WTC11 (cell line): ENCODE results near the gene EDARADD. TPM values are rescaled to one million over a fixed set of nuclear protein-coding genes. Genes with fewer than 3 reads are reported as not detected.
A peak's percentile ranks its signal among the peaks of the same experiment; 100 is the strongest.
"Not testable (repeated sequence)": the region's sequence is repeated elsewhere in the genome, so short reads cannot be mapped to it uniquely, and the experiment has no call there.

Experiments used
- ATAC-seq: fragments of 200-7000 bp; cut with Tn5 transposase; 2 replicates; pipeline ENCODE4 v1.10.0; 2021; ENCODE audit warnings: mild to moderate bottlenecking, moderate library complexity
- CTCF ChIA-PET: fragments of 300-600 bp; sonication (Branson Sonifier 250); formaldehyde crosslinking; loops from one replicate; lab custom pipeline; 2021; ENCODE audit warnings: antibody characterized with exemption; lab: Charles Lee
- POLR2A ChIA-PET: fragments of 350-600 bp; sonication (Branson Sonifier 250); formaldehyde crosslinking; loops from one replicate; lab custom pipeline; 2021; ENCODE audit warnings: antibody characterized with exemption; lab: Charles Lee
- DNase-seq: peaks from one replicate; pipeline ENCODE4 v3.0.0; 2021; ENCODE audit warnings: low spot score
- H3K27ac Mint-ChIP-seq: 2 replicates; pipeline ENCODE4 v1.8.0; 2021; ENCODE audit warnings: mixed read lengths
- H3K27me3 Mint-ChIP-seq: 2 replicates; pipeline ENCODE4 v1.8.0; 2021; ENCODE audit warnings: low read depth, mild to moderate bottlenecking, moderate library complexity, mixed read lengths
- H3K36me3 Mint-ChIP-seq: 2 replicates; pipeline ENCODE4 v1.8.0; 2021; ENCODE audit warnings: mixed read lengths
- H3K4me1 Mint-ChIP-seq: 2 replicates; pipeline ENCODE4 v1.8.0; 2022; ENCODE audit warnings: mixed read lengths
- H3K4me3 Mint-ChIP-seq: 2 replicates; pipeline ENCODE4 v1.8.0; 2021; ENCODE audit warnings: mild to moderate bottlenecking, moderate library complexity, mixed read lengths
- H3K9me3 Mint-ChIP-seq: 2 replicates; pipeline ENCODE4 v1.8.0; 2021; ENCODE audit warnings: mixed read lengths
- ETV6 ChIP-seq: sonication (generic); formaldehyde crosslinking; IDR thresholded peaks from 2 replicates; pipeline ENCODE4 v1.8.1; 2022; ENCODE audit warnings: mild to moderate bottlenecking, missing genetic modification reagents
- GABPB1 ChIP-seq: sonication (generic); formaldehyde crosslinking; IDR thresholded peaks from 2 replicates; pipeline ENCODE4 v1.8.1; 2023; ENCODE audit warnings: mild to moderate bottlenecking, missing genetic modification reagents
- MYBL2 ChIP-seq: sonication (generic); formaldehyde crosslinking; IDR thresholded peaks from 2 replicates; pipeline ENCODE4 v1.8.1; 2023; ENCODE audit warnings: mild to moderate bottlenecking, moderate library complexity, missing genetic modification reagents
- TEAD1 ChIP-seq: sonication (generic); formaldehyde crosslinking; IDR thresholded peaks from 2 replicates; pipeline ENCODE4 v1.8.0; 2022; ENCODE audit warnings: mild to moderate bottlenecking, missing genetic modification reagents
- TEAD4 ChIP-seq: sonication (generic); formaldehyde crosslinking; IDR thresholded peaks from 2 replicates; pipeline ENCODE4 v1.8.0; 2022; ENCODE audit warnings: mild to moderate bottlenecking, missing genetic modification reagents
- ZNF219 ChIP-seq: sonication (generic); formaldehyde crosslinking; IDR thresholded peaks from 2 replicates; pipeline ENCODE4 v1.8.0; 2023; ENCODE audit warnings: missing genetic modification reagents, mild to moderate bottlenecking, borderline replicate concordance
- total RNA-seq: library from RNA; stranded (reverse); gene quantifications from 3 replicates; pipeline ENCODE4 v1.2.3, GENCODE V29; 2021
- TF ChIP-seq, protein P1 (sequence below): sonication (generic); formaldehyde crosslinking; IDR thresholded peaks from 2 replicates; pipeline ENCODE4 v1.8.1; 2022; ENCODE audit warnings: missing genetic modification reagents, borderline replicate concordance
- TF ChIP-seq, protein P2 (sequence below): sonication (generic); formaldehyde crosslinking; IDR thresholded peaks from 2 replicates; pipeline ENCODE4 v1.8.0; 2022; ENCODE audit warnings: mild to moderate bottlenecking, missing genetic modification reagents
- TF ChIP-seq, protein P3 (sequence below): sonication (generic); formaldehyde crosslinking; IDR thresholded peaks from 2 replicates; pipeline ENCODE4 v1.8.1; 2023; ENCODE audit warnings: mild to moderate bottlenecking, missing genetic modification reagents, moderate library complexity
- TF ChIP-seq, protein P4 (sequence below): sonication (generic); formaldehyde crosslinking; IDR thresholded peaks from 2 replicates; pipeline ENCODE4 v1.8.0; 2022; ENCODE audit warnings: mild to moderate bottlenecking, missing genetic modification reagents
- TF ChIP-seq, protein P5 (sequence below): fragments of 250-450 bp; sonication (Bioruptor Pico); IDR thresholded peaks from 2 replicates; pipeline ENCODE4 v1.9.0; 2021; ENCODE audit warnings: mild to moderate bottlenecking

EDARADD gene
- total RNA-seq, 1 experiment from 2014 or later = 5.0 TPM

DNA sequence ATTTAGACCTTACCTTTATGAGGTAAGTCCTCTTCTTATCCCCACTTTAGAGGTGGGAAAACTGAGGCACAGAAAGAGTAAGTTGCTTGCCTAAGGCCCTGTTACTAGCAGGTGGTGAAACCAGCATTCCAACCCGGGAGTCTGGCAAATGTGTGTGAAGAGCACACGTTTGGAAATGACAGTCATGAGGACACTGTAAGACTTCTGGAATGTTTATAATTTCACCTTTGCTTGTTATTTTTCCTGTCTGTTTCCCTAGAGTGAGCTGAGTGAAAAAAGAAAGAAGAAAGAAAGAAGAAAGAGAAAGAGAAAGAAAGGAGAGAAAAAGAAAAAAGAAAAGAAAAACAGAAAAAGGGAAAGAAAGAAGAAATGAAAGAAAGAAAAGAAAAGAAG is 108.5 kb downstream of the EDARADD start (continued):
- TF ChIP-seq, protein P1, sequence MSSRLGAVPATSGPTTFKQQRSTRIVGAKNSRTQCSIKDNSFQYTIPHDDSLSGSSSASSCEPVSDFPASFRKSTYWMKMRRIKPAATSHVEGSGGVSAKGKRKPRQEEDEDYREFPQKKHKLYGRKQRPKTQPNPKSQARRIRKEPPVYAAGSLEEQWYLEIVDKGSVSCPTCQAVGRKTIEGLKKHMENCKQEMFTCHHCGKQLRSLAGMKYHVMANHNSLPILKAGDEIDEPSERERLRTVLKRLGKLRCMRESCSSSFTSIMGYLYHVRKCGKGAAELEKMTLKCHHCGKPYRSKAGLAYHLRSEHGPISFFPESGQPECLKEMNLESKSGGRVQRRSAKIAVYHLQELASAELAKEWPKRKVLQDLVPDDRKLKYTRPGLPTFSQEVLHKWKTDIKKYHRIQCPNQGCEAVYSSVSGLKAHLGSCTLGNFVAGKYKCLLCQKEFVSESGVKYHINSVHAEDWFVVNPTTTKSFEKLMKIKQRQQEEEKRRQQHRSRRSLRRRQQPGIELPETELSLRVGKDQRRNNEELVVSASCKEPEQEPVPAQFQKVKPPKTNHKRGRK (CRISPR knock-in tag) = 0 out of 2 replicates have a peak, but pooled peaks have one; percentile 55

DNA sequence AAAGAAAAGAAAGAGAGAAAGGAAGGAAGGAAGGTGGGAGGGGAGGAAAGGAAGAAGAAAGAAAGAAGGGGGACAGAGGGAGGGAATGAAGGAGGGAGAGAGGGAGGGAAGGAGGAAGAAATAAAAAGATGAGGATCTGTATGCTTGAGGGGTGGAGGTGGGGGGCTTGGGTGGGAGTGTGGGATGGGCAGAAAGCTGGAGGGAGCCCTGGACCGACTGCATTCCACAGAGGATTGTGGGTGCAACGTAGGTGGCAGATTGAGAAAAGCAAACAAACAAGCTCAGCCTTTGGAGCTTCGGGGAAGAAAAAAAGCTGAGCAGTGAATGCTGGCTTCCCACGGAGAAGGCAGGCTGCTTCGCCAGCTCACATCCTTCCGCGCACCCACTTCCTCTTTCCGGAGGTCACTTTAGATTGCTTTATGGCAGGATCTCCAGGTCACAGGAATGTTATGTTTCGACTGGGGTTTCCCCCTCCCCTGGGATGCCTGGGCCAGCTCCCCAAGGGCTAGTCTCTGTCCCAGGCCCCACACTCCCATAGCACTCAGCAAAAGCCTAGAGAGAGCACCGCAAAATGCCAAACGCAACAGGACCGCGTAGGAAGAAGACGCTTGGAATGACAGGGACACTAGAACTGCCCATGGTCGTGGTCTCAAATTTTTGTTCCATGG is 109.0 kb downstream of the EDARADD start:
- ATAC-seq = peak; percentile 95
- POLR2A ChIA-PET = interaction anchor here (0.8 to 1.2 kb wide), 2 partner anchors 23 to 103 kb away, joined by 3 read pairs; no protein-coding TSS in a partner anchor

DNA sequence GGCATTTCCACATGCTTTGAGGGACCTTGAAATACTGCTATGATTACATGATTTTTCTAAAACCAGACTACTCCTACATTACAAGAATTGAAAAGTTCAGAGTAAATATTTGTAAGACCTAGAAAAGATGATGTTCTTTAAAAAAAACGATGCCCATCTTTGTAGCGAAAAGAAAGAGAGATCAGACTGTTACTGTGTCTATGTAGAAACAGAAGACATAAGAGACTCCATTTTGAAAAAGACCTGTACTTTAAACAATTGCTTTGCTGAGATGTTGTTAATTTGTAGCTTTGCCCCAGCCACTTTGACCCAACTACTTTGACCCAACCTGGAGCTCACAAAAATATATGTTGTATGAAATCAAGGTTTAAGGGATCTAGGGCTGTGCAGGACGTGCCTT is 110.3 kb downstream of the EDARADD start:
- H3K4me1 Mint-ChIP-seq = peaks cover 24% of the 10 kb centered on the region
- H3K4me3 Mint-ChIP-seq, DNase-seq, H3K27me3 Mint-ChIP-seq, H3K27ac Mint-ChIP-seq, CTCF ChIA-PET, H3K36me3 Mint-ChIP-seq, ATAC-seq, POLR2A ChIA-PET, H3K9me3 Mint-ChIP-seq: not testable (repeated sequence)

More for the DNA sequence above, 109.0 kb downstream of the EDARADD start:
- Mint-ChIP-seq H3K4me1 (peaks cover 24% of the 10 kb centered on the region), H3K27ac (peak overlapping the region; percentile 99), H3K36me3 (no peaks in the 10 kb centered on the region), H3K9me3 (no peaks in the 10 kb centered on the region), H3K27me3 (no peaks in the 10 kb centered on the region), H3K4me3 (peak overlapping the region; percentile 60)
- CTCF ChIA-PET = interaction anchor here (0.9 to 1.0 kb wide), 2 partner anchors 13 to 29 kb away, joined by 4 read pairs; no protein-coding TSS in a partner anchor
- peak; percentile 46 for DNase-seq
- TF ChIP-seq ETV6 (CRISPR knock-in tag) = peak; percentile 82
- TF ChIP-seq, protein P2, sequence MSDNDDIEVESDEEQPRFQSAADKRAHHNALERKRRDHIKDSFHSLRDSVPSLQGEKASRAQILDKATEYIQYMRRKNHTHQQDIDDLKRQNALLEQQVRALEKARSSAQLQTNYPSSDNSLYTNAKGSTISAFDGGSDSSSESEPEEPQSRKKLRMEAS (CRISPR knock-in tag) = peak; percentile 53; the same call in 1 of the 2 replicates
- TF ChIP-seq, protein P1 (CRISPR knock-in tag) = peak; percentile 67; the same call in 1 of the 2 replicates
- TF ChIP-seq, protein P3, sequence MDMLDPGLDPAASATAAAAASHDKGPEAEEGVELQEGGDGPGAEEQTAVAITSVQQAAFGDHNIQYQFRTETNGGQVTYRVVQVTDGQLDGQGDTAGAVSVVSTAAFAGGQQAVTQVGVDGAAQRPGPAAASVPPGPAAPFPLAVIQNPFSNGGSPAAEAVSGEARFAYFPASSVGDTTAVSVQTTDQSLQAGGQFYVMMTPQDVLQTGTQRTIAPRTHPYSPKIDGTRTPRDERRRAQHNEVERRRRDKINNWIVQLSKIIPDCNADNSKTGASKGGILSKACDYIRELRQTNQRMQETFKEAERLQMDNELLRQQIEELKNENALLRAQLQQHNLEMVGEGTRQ (CRISPR knock-in tag) = no peak
- TF ChIP-seq MYBL2 (CRISPR knock-in tag) = peak; percentile 56; the same call in 1 of the 2 replicates
- peak; percentile 24; the same call in 1 of the 2 replicates for TF ChIP-seq TEAD4 (CRISPR knock-in tag)
- TF ChIP-seq, protein P4, sequence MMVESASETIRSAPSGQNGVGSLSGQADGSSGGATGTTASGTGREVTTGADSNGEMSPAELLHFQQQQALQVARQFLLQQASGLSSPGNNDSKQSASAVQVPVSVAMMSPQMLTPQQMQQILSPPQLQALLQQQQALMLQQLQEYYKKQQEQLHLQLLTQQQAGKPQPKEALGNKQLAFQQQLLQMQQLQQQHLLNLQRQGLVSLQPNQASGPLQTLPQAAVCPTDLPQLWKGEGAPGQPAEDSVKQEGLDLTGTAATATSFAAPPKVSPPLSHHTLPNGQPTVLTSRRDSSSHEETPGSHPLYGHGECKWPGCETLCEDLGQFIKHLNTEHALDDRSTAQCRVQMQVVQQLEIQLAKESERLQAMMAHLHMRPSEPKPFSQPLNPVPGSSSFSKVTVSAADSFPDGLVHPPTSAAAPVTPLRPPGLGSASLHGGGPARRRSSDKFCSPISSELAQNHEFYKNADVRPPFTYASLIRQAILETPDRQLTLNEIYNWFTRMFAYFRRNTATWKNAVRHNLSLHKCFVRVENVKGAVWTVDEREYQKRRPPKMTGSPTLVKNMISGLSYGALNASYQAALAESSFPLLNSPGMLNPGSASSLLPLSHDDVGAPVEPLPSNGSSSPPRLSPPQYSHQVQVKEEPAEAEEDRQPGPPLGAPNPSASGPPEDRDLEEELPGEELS (CRISPR knock-in tag) = peak; percentile 49; the same call in 1 of the 2 replicates
- TF ChIP-seq TEAD1 = 0 out of 2 replicates have a peak, but pooled peaks have one; percentile 71
- TF ChIP-seq GABPB1 (CRISPR knock-in tag) = 0 out of 2 replicates have a peak, but pooled peaks have one; percentile 13
- TF ChIP-seq, protein P5, sequence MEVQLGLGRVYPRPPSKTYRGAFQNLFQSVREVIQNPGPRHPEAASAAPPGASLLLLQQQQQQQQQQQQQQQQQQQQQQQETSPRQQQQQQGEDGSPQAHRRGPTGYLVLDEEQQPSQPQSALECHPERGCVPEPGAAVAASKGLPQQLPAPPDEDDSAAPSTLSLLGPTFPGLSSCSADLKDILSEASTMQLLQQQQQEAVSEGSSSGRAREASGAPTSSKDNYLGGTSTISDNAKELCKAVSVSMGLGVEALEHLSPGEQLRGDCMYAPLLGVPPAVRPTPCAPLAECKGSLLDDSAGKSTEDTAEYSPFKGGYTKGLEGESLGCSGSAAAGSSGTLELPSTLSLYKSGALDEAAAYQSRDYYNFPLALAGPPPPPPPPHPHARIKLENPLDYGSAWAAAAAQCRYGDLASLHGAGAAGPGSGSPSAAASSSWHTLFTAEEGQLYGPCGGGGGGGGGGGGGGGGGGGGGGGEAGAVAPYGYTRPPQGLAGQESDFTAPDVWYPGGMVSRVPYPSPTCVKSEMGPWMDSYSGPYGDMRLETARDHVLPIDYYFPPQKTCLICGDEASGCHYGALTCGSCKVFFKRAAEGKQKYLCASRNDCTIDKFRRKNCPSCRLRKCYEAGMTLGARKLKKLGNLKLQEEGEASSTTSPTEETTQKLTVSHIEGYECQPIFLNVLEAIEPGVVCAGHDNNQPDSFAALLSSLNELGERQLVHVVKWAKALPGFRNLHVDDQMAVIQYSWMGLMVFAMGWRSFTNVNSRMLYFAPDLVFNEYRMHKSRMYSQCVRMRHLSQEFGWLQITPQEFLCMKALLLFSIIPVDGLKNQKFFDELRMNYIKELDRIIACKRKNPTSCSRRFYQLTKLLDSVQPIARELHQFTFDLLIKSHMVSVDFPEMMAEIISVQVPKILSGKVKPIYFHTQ (CRISPR knock-in tag) = no peak
- TF ChIP-seq ZNF219 (CRISPR knock-in tag) = 0 out of 2 replicates have a peak, but pooled peaks have one; percentile 39
- TF ChIP-seq, all 79 proteins: peak for 9
